Measurements from ENCODE around the gene SNX3. TPM values are rescaled to one million over a fixed set of nuclear protein-coding genes. Genes with fewer than 3 reads are reported as not detected.

The SNX3 gene
- total RNA-seq, 1 experiment from 2014 or later, result 169 TPM

- DNase-seq (ENCODE audit: low read depth), result no peak
- in situ Hi-C loops (cut with HindIII; ENCODE audit: low pct_unique_long_range_greater_than_20kb, low sequenced_read_pairs), result no loop called here
These were observed 84.4 kb downstream of the SNX3 start for GRCh38 chr6:108176281-108177089.

GRCh38 chr6:108175592-108176279, 85.1 kb downstream of the SNX3 start:
- in situ Hi-C loops (cut with HindIII; ENCODE audit: low pct_unique_long_range_greater_than_20kb, low sequenced_read_pairs), result no loop called here
- DNase-seq (ENCODE audit: low read depth), result no peak

GRCh38 chr6:108175176-108175591, 85.7 kb downstream of the SNX3 start:
- in situ Hi-C loops (cut with HindIII; ENCODE audit: low pct_unique_long_range_greater_than_20kb, low sequenced_read_pairs), result no loop called here
- DNase-seq (ENCODE audit: low read depth), result no peak

GRCh38 chr6:108174371-108175175, 86.3 kb downstream of the SNX3 start:
- no peak for DNase-seq (ENCODE audit: low read depth)
- in situ Hi-C loops (cut with HindIII; ENCODE audit: low pct_unique_long_range_greater_than_20kb, low sequenced_read_pairs), result no loop called here

GRCh38 chr6:108171918-108172516, 88.8 kb downstream of the SNX3 start:
- in situ Hi-C loops (cut with HindIII; ENCODE audit: low pct_unique_long_range_greater_than_20kb, low sequenced_read_pairs), result no loop called here
- no peak for DNase-seq (ENCODE audit: low read depth)

GRCh38 chr6:108171291-108171917, 89.4 kb downstream of the SNX3 start:
- in situ Hi-C loops (cut with HindIII; ENCODE audit: low pct_unique_long_range_greater_than_20kb, low sequenced_read_pairs), result no loop called here
- no peak for DNase-seq (ENCODE audit: low read depth)

- in situ Hi-C loops (cut with HindIII; ENCODE audit: low pct_unique_long_range_greater_than_20kb, low sequenced_read_pairs), result no loop called here
- DNase-seq (ENCODE audit: low read depth), result no peak
These were observed 90.2 kb downstream of the SNX3 start for GRCh38 chr6:108170332-108171290.

GRCh38 chr6:108169464-108170331, 91.1 kb downstream of the SNX3 start:
- in situ Hi-C loops (cut with HindIII; ENCODE audit: low pct_unique_long_range_greater_than_20kb, low sequenced_read_pairs), result no loop called here
- no peak for DNase-seq (ENCODE audit: low read depth)

- in situ Hi-C loops (cut with HindIII; ENCODE audit: low pct_unique_long_range_greater_than_20kb, low sequenced_read_pairs), result no loop called here
- no peak for DNase-seq (ENCODE audit: low read depth)
These were observed 92.1 kb downstream of the SNX3 start for GRCh38 chr6:108168501-108169463.

- in situ Hi-C loops (cut with HindIII; ENCODE audit: low pct_unique_long_range_greater_than_20kb, low sequenced_read_pairs), result no loop called here
- DNase-seq (ENCODE audit: low read depth), result no peak
These were observed 92.8 kb downstream of the SNX3 start for GRCh38 chr6:108168090-108168463.

GRCh38 chr6:108167449-108168089, 93.3 kb downstream of the SNX3 start:
- DNase-seq (ENCODE audit: low read depth), result no peak
- in situ Hi-C loops (cut with HindIII; ENCODE audit: low pct_unique_long_range_greater_than_20kb, low sequenced_read_pairs), result no loop called here

GRCh38 chr6:108166664-108167448, 94.0 kb downstream of the SNX3 start:
- DNase-seq (ENCODE audit: low read depth), result no peak
- in situ Hi-C loops (cut with HindIII; ENCODE audit: low pct_unique_long_range_greater_than_20kb, low sequenced_read_pairs), result no loop called here

- no peak for DNase-seq (ENCODE audit: low read depth)
- in situ Hi-C loops (cut with HindIII; ENCODE audit: low pct_unique_long_range_greater_than_20kb, low sequenced_read_pairs), result no loop called here
These were observed 94.9 kb downstream of the SNX3 start, which contains the start of gene NR2E1 for GRCh38 chr6:108165714-108166663. Gene NR2E1, plus strand, starts transcription at chr6:108166022. Its CDS starts 744 bp downstream, at chr6:108166766.

Measured in Caki2 (cell line).